ENCODE results near the gene TRABD2B. TPM values are rescaled to one million over a fixed set of nuclear protein-coding genes. Genes with fewer than 3 reads are reported as not detected.

Gene TRABD2B
- total and polyA plus RNA-seq, 2 donors (not counting 3 experiments of a cell fraction or from before 2014, with no cell fraction given): not detected

GRCh38 chr1:47759936-47760629, 237.1 kb downstream of the TRABD2B start:
- H4K20me1 ChIP-seq (replicated peaks; ENCODE audit: control insufficient read depth, extremely low read depth, insufficient read depth, low read length): no peaks in the 10 kb centered on the region
- H3K27ac ChIP-seq (ENCODE audit: insufficient read depth, low read depth, low read length): no peak overlapping the region
- H3K27me3 ChIP-seq (ENCODE audit: control insufficient read depth in 2 of 2, insufficient read depth in 2 of 2, low read length in 2 of 2): no peaks in the 10 kb centered on the region
- intact Hi-C loops (cut with micrococcal nuclease): no loop called here
- no peaks in the 10 kb centered on the region for H3K9me3 ChIP-seq (replicated peaks; ENCODE audit: control insufficient read depth, insufficient read depth, low read length)
- no peaks in the 10 kb centered on the region for H3K9me1 ChIP-seq (replicated peaks; ENCODE audit: control insufficient read depth, extremely low read depth, insufficient read depth, low read length)
- no peak for DNase-seq (ENCODE audit: low read depth, low spot score)
- no TSS peak for BruUV-seq (replicated peaks)
- dilution Hi-C loops (cut with MboI; ENCODE audit: extremely low pct_ligation_motif_present, low sequenced_read_pairs): no loop called here
- FAIRE-seq: no peak
- no peak overlapping the region for H3K4me3 ChIP-seq (replicated peaks in 1 of 3; ENCODE audit: insufficient read depth in 1 of 3, low read depth in 1 of 3, low read length in 3 of 3)
- no peak overlapping the region for H3K9ac ChIP-seq (replicated peaks; ENCODE audit: extremely low read depth, insufficient read depth, low read length)
- H3K79me2 ChIP-seq (ENCODE audit: control insufficient read depth, insufficient read depth, low read length): no peaks in the 10 kb centered on the region
- ChIA-PET CTCF (no interaction called here), POLR2A (no interaction called here)
- no peaks in the 10 kb centered on the region for H3K4me1 ChIP-seq (ENCODE audit: control insufficient read depth, extremely low read depth, insufficient read depth, low read length)
- H3K4me2 ChIP-seq (ENCODE audit: insufficient read depth, low read length): no peak overlapping the region
- no peak for TF ChIP-seq MYC (IDR thresholded peaks at IDR 0.05; ENCODE audit: low read depth, low read length)
- TF ChIP-seq CTCF (IDR thresholded peaks at IDR 0.05; ENCODE audit: extremely low read depth in 1 of 2, insufficient read depth in 1 of 2, low read depth in 1 of 2, low read length in 2 of 2): no peak
- TF ChIP-seq MAX (IDR thresholded peaks at IDR 0.05; ENCODE audit: insufficient read depth, insufficient read length): no peak
- TF ChIP-seq POLR2A (IDR thresholded peaks at IDR 0.05; ENCODE audit: low read depth, low read length): no peak
- TF ChIP-seq JUN (IDR thresholded peaks at IDR 0.05; ENCODE audit: borderline replicate concordance, insufficient read depth, insufficient read length, low read depth): no peak
- no peak for TF ChIP-seq EZH2 (IDR thresholded peaks at IDR 0.05; ENCODE audit: borderline replicate concordance, low read depth, low read length, severe bottlenecking)
- no peaks in the 10 kb centered on the region for H3K36me3 ChIP-seq (ENCODE audit: control insufficient read depth in 2 of 2, extremely low read depth in 1 of 2, insufficient read depth in 2 of 2, low read length in 2 of 2)
- no peak overlapping the region for H2AFZ ChIP-seq (ENCODE audit: low read depth, low read length)
